NCI-H1436 treated with DMSO at 0.1 percent for 48 hours (cell line): ENCODE measurements around the gene CNTN4.

Experiments used
- DNase-seq: peaks from one replicate; lab custom pipeline; 2025; lab: John Stamatoyannopoulos, UW

CNTN4 gene

GRCh38 chr3:2597615-2598014, 498.9 kb downstream of the CNTN4 start:
- no peak for DNase-seq

GRCh38 chr3:2599471-2599870, 500.8 kb downstream of the CNTN4 start:
- DNase-seq: no peak

- no peak for DNase-seq
Measured at GRCh38 chr3:2603692-2604289, 505.1 kb downstream of the CNTN4 start.

- DNase-seq: no peak
Measured at GRCh38 chr3:2614578-2614977, 515.9 kb downstream of the CNTN4 start.

- no peak for DNase-seq
Measured at GRCh38 chr3:2615080-2615479, 516.4 kb downstream of the CNTN4 start.

- no peak for DNase-seq
Measured at GRCh38 chr3:2623436-2623835, 524.8 kb downstream of the CNTN4 start.

GRCh38 chr3:2628117-2628516, 529.5 kb downstream of the CNTN4 start:
- DNase-seq: no peak

- DNase-seq: no peak
Measured at GRCh38 chr3:2635511-2635910, 536.8 kb downstream of the CNTN4 start.

GRCh38 chr3:2643606-2644005, 544.9 kb downstream of the CNTN4 start:
- DNase-seq: no peak

- no peak for DNase-seq
Measured at GRCh38 chr3:2645001-2645400, 546.3 kb downstream of the CNTN4 start.

GRCh38 chr3:2650746-2651145, 552.1 kb downstream of the CNTN4 start:
- no peak for DNase-seq

GRCh38 chr3:2652386-2652785, 553.7 kb downstream of the CNTN4 start:
- no peak for DNase-seq

- no peak for DNase-seq
Measured at GRCh38 chr3:2653706-2654105, 555.0 kb downstream of the CNTN4 start.

GRCh38 chr3:2655229-2655701, 556.6 kb downstream of the CNTN4 start:
- no peak for DNase-seq

- DNase-seq: no peak
Measured at GRCh38 chr3:2656806-2657777, 558.4 kb downstream of the CNTN4 start.

GRCh38 chr3:2657971-2658370, 559.3 kb downstream of the CNTN4 start:
- DNase-seq: no peak

- DNase-seq: no peak
Measured at GRCh38 chr3:2659896-2660295, 561.2 kb downstream of the CNTN4 start.

- DNase-seq: no peak
Measured at GRCh38 chr3:2661078-2661477, 562.4 kb downstream of the CNTN4 start.

GRCh38 chr3:2677501-2677900, 578.8 kb downstream of the CNTN4 start:
- no peak for DNase-seq

- no peak for DNase-seq
Measured at GRCh38 chr3:2680236-2680635, 581.6 kb downstream of the CNTN4 start.

GRCh38 chr3:2684046-2684445, 585.4 kb downstream of the CNTN4 start:
- DNase-seq: no peak

- DNase-seq: no peak
Measured at GRCh38 chr3:2686816-2687502, 588.3 kb downstream of the CNTN4 start.

GRCh38 chr3:2697589-2697988, 598.9 kb downstream of the CNTN4 start:
- DNase-seq: no peak
